GM19463 (cell line): ENCODE measurements around the gene JMJD1C.
A peak's percentile ranks its signal among the peaks of the same experiment; 100 is the strongest.

Experiments
- ATAC-seq: cut with Tn5 transposase; IDR thresholded peaks from one replicate; pipeline ENCODE4 v1.9.1; 2021; ENCODE audit warnings: mild to moderate bottlenecking, moderate library complexity; ENCODE audit not compliant: unreplicated experiment

The JMJD1C gene

DNA sequence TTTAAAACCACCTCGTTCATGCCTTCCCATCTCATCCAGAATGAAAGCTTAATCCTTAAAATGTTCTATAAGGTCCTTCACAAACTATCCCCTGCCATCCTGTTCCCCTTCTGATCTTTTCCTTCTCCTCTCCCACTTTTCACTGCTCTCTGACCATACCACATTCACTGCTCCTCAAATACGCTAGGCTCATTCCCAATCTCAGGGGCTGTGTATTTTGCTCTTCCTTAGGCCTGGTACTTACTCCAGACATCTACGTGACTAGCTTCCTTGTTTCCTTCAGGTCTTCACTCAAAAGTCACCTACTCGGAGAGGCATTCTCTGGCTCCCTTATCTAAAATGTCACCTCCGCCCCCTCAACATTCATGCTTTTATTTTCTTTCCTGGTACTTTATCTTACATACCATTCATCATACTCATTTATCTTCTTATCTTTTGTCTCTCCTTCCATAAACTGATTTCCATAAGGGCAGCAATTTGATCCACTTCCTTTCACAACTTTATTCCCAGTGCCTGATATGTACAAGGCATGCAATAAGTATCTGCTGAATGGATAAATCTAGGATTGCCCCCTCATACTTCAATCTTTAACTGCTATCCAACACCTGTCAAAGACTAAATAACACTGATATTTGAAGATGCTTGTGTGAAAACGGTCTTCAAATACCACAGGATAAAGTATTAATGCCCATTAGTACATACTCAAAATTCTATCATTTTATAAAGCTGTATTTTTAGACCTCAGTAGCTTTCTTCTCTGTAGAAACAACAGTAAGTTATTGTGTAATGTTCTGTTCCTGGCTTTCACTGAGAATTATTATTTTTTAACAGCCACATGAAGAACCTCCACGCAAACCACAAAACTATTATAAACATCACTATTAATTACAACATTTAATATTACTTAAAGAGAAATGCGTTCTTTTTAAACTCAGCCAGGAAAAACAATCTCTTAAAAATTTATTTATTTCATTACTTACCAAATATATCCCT lies 27.0 kb downstream of the JMJD1C start:
- no peak for ATAC-seq

DNA sequence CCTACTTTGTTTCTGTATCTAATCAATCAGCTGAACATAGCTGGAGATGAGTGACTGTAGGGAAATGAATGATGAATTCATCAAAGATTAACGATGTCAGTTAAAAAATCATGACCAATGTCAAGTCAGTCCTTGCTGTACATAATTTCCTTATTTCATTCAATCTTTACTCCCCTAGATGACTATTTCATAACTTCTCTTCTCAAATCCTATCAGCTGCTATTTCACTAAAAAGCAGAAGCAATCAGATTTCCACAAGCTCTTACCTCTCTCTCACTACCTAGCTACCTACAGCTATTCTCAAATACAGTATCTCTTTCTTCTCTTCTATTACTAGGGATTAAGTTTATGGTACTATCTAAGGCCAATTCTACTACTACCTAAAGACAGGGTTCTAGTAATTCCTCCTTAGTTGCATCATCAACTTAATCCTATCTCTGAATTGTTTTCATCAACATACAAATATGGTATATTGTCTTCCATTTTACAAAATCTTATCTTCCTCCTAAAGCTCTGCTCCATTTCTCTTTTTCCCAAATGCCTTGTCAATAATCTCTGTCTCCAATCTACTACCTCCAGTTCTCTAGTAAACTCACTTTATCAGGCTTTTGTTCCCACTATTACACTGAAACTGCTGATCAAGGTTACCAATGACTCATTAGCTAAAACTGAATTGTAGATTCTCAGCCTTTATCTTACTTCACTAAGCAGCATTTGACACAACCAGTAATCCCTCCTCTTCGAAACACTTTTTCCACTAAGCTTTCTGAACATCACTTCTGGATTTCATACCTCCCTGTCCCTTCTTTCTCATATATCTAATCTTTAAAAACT lies 28.4 kb downstream of the JMJD1C start:
- ATAC-seq: no peak

DNA sequence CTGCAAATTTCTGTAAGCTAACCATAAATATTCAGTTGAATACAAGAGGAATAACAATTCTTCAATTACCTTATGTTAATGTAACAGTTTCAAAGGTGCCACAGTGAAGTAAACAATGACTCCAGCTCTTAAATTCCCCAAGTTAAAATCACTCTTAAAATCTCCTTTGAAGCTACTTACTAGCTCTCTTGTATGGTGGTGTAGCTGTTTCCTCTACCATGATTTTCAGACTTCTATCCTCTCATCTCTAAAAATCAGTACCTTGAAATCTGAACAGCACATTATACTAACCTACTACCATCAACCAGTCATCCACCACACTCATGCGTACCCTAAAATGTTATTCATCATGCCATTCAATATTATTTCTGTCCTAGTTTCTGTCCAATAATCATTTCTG lies 29.6 kb downstream of the JMJD1C start:
- ATAC-seq: no peak

DNA sequence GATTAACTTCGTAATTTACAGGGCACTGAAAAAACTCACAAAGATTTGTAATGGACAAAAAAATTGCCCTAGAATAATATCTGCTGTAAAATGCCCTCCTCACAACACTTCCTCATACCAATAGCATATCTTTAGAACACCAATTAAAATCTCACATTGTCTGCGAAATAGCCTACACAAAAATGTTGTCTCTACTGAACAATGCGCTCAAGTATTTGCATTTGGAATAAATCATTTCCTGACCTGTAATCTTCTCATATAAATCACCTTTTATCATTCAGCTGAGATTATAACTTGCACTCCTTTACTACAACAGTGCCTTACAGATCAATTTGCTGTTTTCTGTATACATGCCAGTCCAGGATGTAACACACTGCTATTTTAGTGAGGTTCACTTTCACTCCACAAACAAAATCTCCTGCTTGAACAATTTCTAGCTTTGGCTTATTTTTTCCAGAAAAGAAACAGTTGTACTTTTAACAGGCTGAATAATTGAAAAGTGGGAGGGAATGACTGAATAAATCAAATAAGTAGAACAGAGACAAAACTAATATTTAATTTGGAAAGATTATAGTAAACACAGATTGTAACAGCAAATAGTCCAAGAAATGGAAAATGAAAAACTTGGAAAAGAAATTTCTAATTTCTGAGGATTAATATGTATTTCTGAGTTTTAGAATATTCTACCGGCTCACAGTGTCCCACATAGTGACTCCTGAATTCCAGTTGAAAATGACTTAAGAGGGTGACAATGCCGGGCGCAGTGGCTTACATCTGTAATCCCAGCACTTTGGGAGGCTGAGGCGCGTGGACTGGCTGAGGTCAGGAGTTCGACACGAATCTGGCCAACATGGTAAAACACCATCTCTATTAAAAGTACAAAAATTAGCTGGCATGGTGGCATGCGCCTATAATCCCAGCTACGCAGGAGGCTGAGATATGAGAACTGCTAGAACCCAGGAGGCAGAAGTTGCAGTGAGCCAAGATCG lies 30.6 kb downstream of the JMJD1C start:
- ATAC-seq: no peak

DNA sequence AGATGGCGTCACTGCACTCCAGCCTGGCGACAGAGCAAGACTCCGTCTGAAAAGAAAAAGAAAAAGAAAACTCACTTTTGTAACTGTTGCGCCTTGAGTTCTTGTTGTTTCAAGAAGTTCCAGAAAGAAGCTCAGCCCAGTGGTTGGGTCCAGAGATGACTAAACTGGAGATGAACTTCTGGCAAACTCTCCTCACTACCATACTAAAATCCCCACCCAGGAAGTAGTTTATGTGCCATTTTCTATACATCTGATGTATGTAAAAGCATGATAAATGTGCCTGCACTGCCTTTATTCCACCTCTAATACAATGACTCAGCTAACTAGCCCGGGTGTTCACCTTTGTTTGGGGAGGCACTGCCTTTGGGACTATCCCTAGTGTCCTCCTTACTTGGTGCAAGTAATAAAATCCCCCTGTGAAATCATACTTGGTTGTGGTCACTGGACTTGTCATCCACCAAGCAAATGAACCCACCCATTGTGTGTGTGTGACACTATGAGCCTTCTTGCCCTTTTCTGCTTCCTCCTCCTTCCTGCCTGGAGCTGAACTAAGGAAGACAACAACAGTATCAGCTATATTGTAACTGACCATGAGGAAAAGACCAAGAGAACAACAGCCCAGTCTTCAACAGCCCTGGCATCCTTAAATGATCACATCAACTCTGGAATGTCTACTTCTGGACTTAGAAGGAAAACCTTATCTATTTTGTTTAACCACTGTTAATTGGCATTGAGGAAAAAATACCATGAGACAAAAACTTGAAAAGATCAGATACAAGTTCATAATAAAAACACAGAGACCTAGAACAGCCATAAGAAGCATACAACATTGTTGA lies 33.6 kb downstream of the JMJD1C start:
- ATAC-seq: peak; percentile 73

DNA sequence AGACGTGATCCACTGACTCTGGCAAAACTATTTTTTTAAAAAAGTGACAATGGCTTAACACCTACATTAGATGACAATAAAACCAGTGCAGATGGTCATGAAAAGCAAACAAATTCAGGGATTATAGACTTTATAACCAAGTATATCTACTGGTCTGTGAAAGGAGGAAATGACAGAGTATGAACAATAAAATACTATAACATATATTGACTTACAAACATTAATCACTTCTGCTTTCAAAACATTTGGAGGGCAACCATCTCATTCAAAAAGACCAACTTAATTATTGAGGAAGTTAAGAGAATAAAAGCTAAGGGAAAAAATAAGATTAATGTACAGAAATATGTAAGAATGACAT lies 34.8 kb downstream of the JMJD1C start:
- ATAC-seq: no peak

DNA sequence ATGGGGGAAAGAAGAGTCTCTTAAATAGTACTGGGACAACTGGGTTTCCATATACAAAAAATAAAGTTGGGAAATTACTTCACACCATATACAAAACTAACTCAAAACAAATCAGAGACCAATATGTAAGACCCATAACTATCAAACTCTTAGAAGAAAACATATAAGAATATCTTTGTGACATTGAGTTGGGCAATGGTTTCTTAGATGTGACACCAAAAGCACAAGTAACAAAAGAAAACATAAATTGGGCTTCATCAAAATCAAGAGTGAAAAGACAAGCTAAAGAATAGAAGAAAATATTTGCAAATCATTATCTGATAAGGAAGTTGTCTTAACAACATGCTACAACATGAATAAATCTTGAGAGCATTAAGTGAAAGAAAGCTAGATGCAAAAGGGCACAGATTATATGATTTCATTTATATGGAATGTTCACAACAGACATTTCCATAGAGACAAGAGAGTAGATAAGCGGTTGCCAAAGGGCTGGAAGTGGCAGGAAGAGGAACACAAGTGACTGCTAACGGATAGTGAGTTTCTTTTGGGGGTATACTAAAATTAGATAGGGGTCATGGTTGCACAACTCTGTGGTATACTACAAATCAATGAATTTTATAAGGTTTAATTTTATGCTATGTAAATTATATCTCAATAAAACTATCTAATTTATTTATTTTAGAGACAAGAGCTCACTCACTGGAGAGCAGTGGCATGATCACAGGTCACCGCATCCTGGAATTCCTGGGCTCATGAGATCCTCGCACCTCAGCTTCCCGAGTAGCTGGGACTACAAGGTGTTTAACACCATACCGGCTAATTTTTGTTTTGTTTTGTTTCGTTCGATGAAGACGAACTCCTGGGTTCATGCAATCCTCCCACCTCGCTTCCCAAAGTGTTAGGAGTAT lies 35.4 kb downstream of the JMJD1C start:
- no peak for ATAC-seq

DNA sequence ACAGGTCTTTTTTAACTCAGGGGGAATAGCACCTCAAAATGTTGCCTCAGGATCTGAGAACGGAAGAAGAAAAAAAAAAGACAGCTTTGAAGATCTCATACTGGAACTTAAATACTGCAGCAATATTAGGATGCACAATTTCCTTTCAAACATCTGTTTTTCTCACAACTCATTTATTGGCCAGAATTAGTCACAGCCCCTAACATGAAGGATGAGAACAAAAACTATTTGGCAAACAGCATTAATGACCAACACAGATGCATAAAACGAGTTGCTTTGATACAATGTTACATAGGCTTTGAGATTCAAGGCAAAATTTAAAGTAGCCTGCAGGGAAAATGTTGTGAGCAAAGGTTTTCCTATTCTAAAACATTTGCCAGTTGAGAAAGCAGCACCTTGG lies 36.5 kb downstream of the JMJD1C start:
- ATAC-seq: no peak

DNA sequence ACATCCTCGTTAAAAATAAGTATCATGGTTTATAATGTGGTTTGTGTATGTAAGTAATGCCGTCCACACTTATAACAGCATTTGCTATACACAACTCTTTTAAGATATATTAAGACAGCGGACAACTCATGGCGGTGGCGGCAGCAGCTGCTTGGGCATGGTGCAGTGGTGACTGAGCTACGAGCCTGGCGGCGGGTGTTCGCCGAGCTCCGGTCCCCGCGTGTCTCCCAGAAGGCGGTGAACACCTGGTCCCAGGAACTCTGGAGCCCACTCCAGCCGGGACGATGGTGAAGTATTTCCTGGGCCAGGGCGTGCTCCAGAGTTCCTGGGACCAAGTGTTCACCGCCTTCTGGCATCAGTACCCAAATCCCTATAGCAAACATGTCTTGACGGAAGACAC lies 38.8 kb downstream of the JMJD1C start:
- ATAC-seq: no peak

DNA sequence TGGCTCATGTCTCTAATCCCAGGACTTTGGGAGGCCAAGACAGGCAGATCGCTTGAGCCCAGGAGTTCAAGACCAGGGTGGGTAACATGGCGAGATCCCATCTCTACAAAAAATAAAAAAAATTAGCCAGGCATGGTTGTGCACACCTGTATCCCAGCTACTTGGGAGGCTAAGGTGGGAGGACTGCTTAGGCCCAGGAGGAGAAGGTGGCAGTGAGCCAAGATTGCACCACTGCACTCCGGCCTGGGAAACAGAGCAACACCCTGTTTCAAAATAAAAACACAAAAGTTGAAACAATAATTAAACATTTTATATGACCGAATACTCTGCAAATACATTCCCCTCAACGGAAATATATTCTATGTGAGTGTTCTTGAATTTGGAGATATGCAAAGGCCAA lies 40.3 kb downstream of the JMJD1C start:
- ATAC-seq: no peak

DNA sequence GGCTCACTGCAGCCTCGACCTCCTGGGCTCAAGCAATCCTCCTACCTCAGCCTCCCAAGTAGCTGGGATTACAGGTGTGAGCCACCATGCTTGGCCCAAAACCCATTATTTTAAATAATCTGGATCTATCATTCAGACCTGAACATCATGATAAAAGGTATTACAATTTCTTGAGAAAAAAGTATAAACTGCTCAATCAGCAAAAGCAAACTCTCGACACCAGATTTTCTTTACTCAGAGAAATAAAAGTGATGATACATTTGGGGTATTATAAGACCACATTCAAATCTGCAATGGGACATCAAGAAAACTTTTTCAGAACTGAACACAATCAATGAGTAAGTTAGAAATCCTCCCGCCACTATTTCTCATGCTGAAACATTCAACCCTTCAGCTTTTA lies 41.2 kb downstream of the JMJD1C start:
- no peak for ATAC-seq

DNA sequence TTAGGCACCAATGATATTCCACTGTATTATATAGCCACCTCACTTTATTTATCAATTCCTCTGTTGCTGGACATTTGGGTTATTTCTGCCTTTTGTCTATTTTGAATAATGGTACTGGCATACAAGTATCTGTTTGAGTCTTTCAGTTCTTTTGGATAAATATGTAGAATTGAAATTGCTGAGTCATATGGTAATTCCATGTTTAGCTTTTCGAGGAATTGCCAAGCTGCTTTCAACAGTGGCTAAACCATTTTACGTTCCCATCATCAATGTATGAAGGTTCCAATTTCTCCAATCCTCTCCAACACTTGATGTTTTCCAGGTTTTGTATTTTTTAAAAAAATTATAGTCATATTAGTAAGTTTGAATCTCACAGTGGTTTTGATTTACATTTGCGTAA lies 42.3 kb downstream of the JMJD1C start:
- ATAC-seq: no peak

DNA sequence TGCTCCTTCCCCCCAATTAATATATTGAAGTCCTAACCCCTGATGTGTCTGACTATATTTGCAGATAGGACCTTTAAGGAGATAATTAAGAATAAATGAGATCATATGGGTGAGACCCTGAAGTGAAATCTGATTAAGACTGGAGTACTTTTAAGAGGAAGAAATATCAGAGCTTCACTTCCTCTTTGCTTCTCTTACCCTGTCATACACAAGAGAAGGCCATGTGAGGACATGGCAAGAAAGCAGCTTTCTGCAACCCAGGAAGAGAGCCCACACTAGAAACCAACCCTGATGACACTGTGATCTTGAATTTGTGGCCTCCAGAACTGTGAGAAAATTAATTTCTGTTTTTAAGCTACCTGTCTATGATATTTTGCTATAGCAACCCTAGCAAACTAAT lies 44.2 kb downstream of the JMJD1C start:
- ATAC-seq: peak; percentile 97

DNA sequence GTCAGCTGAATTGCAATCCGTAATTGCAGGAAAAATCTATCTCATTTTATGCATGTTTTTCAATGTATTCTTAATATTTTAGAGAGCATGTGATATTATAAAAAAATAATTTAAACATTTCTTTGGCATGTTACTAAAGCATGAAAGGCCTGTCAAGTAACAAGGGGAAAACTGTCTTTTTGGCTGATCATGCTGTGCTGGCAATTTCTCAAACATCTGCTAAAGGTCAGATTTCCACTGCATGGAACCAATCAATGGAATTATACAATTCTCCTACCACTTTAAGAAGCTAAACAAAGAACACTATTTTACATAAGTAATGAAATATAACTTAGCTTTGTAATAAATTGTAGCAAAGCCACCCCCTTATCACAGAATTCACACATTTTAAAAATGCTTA lies 49.4 kb downstream of the JMJD1C start:
- no peak for ATAC-seq

DNA sequence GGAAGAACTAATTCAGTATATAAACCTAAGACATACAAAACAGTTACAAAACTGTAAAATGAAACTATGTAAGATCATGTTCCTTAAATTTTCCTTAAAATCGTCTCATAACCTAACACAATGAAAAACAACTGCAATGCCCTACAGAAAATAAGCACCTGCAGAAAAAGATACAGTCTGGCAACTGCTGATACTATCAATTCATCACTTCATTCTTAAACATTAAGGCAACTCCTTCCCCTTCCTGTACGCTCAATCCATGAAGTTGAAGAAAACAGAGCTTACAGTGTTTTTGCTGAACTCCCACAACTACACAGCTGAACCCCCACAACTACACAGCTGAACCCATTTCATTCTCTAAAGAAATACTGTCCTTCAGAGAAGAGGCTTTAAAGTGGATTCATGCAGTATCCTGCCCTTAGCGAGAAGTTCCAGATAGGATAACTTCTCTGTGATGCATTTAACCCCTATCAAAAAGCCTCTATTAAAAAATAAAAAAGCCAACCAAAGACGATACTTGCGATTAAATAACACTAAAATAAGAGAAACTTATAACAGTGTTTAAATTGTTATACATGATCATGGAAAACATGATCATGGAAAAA lies 50.0 kb downstream of the JMJD1C start:
- no peak for ATAC-seq

DNA sequence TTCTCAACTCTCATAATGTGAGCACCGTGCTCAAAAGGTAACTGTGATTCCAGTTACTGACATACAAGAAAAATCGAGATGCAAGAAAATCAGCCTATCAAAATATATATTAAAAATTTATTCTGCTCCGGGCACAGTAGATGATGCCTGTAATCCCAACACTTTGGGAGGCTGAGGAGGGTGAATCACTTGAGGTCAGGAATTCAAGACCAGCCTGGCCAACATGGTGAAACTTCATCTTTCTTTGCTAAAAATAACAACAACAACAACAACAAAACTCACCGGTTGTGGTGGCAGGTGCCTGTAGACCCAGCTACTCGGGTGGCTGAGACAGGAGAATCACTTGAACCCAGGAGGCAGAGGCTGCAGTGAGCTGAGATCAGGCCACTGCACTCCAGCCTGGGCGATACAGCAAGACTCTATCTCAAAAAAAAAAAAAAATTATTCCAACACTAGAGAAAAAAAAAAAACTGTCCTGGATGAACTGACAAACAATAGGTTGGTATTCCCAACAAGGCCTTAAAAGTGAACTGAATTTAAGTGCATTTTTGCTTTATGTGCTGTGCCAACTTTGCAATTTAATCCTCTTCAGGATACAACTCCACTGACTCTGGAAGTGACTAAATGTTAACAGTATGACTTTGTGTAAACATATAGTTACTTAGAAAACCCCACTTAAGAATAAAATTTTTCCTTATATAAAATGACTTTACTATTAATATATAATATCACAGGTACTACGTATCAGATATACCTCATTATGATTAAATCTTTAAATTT lies 51.1 kb downstream of the JMJD1C start:
- ATAC-seq: no peak

DNA sequence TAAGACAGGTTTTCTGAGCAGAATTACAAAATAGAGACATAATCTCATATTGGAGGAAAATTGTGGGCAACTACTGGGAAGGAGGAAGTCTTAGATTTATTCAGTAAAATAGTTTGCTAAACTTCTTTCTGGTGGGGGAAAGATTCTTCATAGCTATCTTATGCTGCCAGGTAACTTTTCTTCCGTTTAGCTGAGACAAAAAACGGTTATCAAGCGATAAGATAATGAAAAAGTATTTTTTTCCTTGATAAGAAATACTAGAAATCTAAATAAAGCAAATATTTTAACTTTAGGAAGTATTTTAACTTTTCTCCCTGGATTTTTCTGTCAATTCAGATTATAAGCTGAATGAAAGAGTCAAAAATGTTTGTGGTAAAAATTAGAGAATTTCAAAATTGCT lies 52.3 kb downstream of the JMJD1C start:
- no peak for ATAC-seq

DNA sequence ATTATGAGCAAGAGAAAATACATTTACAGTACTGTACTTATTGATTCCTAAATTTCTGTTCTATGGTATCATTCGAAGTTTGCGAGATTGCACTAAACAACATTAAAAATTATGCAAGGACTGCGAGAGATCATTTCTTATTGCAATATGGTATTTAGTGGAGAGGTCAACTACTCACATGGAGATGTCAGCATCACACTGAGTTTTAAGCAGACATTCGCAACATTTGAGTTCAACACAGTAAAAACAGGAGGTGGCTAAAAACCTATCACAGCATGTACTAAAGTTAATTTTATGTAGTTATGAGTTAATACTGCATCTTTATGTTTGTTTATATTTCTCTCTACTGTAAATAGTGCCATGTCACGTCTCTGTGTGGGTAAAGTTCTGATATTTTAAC lies 53.5 kb downstream of the JMJD1C start:
- ATAC-seq: no peak
